ENCODE measurements around the gene ICA1. TPM values are rescaled to one million over a fixed set of nuclear protein-coding genes. Genes with fewer than 3 reads are reported as not detected.
A peak's percentile ranks its signal among the peaks of the same experiment; 100 is the strongest.

Gene ICA1
- total RNA-seq, 1 donor from 2014 or later: 10.5 TPM

DNA sequence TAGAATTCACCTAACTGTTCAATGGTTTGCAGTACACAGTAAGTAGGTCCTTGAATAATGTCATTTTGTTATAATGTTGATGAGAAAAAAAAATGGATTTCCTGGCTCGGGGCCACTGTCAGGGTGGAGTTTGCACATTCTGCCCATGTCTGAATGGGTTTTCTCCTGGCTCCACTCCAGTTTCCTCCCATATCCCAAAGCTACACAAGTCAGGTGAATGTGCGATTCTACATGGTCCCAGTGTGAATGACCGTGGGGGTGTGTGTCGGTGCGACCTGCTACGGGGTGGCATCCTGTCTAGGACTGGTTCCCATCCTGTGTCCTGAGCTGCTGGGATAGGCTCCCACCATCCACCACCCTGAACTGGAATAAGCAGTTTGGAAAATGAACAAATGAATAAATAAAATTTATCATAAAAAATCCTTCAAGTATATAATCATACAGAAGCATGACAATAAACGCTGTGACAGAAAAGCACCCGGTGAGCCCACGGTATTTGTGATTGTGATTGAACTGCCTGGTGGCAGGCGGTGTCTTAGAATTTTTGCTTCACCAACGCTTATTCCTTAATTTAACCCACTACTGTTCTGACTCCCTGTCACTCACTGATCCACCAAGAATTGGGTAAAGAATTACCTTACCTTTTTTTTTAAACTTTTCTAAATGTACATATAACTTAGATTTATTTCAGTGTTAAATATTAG, 114.1 kb downstream of the ICA1 start:
- Histone ChIP-seq H3K4me3 (ENCODE audit: low read depth, low read length) (no peak overlapping the region), H3K27me3 (ENCODE audit: control insufficient read depth, insufficient read depth, low read length) (no peaks in the 10 kb centered on the region), H3K36me3 (ENCODE audit: control insufficient read depth, insufficient read depth, low read length) (no peaks in the 10 kb centered on the region)
- TF ChIP-seq, protein P1, sequence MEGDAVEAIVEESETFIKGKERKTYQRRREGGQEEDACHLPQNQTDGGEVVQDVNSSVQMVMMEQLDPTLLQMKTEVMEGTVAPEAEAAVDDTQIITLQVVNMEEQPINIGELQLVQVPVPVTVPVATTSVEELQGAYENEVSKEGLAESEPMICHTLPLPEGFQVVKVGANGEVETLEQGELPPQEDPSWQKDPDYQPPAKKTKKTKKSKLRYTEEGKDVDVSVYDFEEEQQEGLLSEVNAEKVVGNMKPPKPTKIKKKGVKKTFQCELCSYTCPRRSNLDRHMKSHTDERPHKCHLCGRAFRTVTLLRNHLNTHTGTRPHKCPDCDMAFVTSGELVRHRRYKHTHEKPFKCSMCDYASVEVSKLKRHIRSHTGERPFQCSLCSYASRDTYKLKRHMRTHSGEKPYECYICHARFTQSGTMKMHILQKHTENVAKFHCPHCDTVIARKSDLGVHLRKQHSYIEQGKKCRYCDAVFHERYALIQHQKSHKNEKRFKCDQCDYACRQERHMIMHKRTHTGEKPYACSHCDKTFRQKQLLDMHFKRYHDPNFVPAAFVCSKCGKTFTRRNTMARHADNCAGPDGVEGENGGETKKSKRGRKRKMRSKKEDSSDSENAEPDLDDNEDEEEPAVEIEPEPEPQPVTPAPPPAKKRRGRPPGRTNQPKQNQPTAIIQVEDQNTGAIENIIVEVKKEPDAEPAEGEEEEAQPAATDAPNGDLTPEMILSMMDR (IDR thresholded peaks at IDR 0.05; ENCODE audit: insufficient read depth, low read length, severe bottlenecking): no peak
- no peak for DNase-seq (ENCODE audit: low read depth)
- FAIRE-seq: no peak

DNA sequence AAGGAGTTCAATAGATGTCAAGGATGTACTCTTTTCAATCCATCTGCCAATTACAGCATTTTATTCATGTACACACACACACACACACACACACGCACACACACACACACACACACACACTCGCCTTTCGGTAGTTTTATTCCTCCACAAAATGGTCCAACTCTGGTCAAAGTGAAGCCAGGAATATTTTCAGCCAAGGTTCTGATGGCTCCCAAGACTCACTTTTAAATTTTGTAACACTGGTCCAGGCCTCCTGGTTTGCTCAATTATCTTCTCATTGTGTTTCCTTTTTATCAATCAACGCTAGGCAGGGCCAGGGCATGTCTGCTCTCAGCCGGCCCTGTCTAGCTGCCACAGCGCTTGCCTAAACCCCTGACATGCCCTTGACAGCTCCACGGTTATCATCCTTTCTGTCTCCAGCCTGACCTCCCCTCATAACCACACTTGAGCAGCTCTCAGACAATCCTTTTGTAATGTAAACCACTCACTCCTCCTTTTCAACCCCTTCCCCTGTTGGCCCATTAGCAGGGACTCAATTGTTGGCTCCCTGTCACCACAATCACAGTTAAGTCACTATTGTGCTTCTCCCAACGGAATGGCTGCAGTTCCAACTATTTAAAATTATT, 115.1 kb downstream of the ICA1 start:
- no peak for FAIRE-seq
- TF ChIP-seq, protein P1 (IDR thresholded peaks at IDR 0.05; ENCODE audit: insufficient read depth, low read length, severe bottlenecking): no peak

GRCh38 chr7:8146106-8146787, 115.7 kb downstream of the ICA1 start:
- TF ChIP-seq, protein P1 (IDR thresholded peaks at IDR 0.05; ENCODE audit: insufficient read depth, low read length, severe bottlenecking): no peak
- Histone ChIP-seq H3K27me3 (ENCODE audit: control insufficient read depth, insufficient read depth, low read length) (no peaks in the 10 kb centered on the region), H3K4me3 (ENCODE audit: low read depth, low read length) (no peak overlapping the region), H3K36me3 (ENCODE audit: control insufficient read depth, insufficient read depth, low read length) (no peaks in the 10 kb centered on the region)
- FAIRE-seq: no peak
- no peak for DNase-seq (ENCODE audit: low read depth)

More for the DNA sequence above, 115.1 kb downstream of the ICA1 start:
- no peak for DNase-seq (ENCODE audit: low read depth)
- Histone ChIP-seq H3K27me3 (ENCODE audit: control insufficient read depth, insufficient read depth, low read length) (no peaks in the 10 kb centered on the region), H3K4me3 (ENCODE audit: low read depth, low read length) (no peak overlapping the region), H3K36me3 (ENCODE audit: control insufficient read depth, insufficient read depth, low read length) (no peaks in the 10 kb centered on the region)

DNA sequence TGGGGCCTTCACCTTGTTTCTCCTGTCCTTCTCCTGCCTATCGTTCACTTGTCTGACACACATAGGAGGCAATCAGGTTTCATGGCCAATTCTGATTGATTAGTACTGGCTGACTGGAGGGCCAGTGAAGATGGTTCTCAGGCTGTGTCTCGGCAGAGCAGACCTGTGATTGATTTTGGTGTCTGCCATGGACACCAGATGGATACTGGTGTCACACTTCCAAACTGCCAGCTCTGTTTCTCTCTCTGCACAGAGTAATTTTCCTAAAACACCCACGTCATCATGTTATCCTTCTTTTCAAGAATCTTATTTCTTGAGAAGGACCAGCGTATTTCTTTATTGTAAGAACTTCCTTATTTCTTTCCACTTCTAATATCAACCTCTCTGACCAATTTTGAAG, 117.1 kb downstream of the ICA1 start:
- H3K27me3 ChIP-seq (ENCODE audit: control insufficient read depth, insufficient read depth, low read length): no peaks in the 10 kb centered on the region
- no peak overlapping the region for H3K4me3 ChIP-seq (ENCODE audit: low read depth, low read length)
- TF ChIP-seq, protein P1 (IDR thresholded peaks at IDR 0.05; ENCODE audit: insufficient read depth, low read length, severe bottlenecking): no peak
- no peak for FAIRE-seq
- no peaks in the 10 kb centered on the region for H3K36me3 ChIP-seq (ENCODE audit: control insufficient read depth, insufficient read depth, low read length)
- no peak for DNase-seq (ENCODE audit: low read depth)

DNA sequence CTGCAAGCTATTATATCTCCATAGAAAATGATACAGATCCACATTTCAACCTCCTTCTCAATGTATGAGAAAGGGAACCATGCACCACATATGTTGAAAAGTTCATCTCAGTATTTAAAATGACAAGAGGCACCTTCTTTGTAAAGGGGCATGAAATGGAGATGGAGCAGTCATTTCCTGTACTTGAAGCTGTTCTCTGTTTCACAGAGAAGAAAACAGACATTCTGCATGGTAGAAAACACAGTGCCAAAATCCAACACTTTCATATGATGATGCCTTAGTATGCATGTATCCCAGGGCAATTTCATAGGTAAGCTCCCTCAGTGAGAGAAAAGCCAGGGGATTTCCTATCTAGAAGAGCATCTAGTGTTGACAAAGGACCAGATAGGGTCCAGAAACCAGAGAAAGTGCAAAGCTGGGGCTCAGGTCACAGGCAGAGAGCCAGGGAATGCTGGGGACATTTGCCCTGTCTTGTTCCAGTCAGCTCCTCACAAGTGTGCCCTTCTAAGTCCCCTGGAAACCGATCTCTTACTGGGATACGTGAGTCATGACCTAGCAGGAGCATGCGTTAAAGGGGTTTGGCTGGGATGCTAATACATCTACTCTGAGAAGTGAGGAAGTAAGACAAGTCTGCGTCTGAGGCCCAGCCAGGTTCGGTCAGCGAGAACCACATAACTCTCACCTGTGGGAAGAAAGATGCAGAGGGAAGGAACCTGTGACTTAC, 118.7 kb downstream of the ICA1 start:
- DNase-seq (ENCODE audit: low read depth) (peak; percentile 67), FAIRE-seq (peak; percentile 7)
- TF ChIP-seq, protein P1 (IDR thresholded peaks at IDR 0.05; ENCODE audit: insufficient read depth, low read length, severe bottlenecking): no peak

More for the DNA sequence above, 118.7 kb downstream of the ICA1 start:
- H3K4me3 ChIP-seq (ENCODE audit: low read depth, low read length): no peak overlapping the region
- no peaks in the 10 kb centered on the region for H3K27me3 ChIP-seq (ENCODE audit: control insufficient read depth, insufficient read depth, low read length)
- no peaks in the 10 kb centered on the region for H3K36me3 ChIP-seq (ENCODE audit: control insufficient read depth, insufficient read depth, low read length)
